Glomerular visceral epithelial cell (primary cell): ENCODE results near the gene ALAS1.
A peak's percentile ranks its signal among the peaks of the same experiment; 100 is the strongest.

ENCODE experiments used
- DNase-seq: peaks from one replicate; pipeline ENCODE4 v3.0.0-alpha.2; 2016; ENCODE audit errors: extremely low spot score

ALAS1 gene

DNA sequence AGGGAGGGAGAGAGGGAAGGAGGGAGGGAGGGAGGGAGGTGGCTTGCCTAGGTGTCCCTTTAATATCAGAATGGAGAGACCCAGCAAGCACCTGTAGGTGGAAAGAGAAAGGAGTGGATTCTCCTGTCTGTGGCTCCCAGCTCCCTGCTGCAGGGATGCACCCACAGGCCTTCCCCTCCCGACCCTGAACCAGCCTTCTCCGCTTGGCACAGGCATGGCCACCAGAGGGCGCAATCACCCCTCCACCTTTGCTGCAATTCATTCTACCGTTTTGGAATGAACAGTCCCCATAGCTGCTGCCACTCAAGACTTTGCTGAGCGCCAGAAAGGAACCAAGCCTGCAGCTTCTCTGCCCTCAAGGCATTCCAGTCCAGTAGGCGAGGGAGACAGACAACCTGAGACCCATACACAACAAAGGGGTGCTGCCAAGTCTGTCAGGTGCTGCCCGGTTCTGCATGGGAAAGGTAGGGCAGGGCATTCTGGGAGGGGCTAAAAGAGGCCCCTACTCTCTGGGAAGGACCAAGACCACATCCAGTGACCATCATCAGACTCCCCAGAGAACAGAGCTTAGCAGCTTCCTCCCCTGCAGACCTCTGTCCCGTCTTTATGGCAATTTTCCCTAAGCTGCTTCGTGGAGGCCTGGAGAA lies 22.5 kb downstream of the ALAS1 start:
- DNase-seq, result peak; percentile 73

DNA sequence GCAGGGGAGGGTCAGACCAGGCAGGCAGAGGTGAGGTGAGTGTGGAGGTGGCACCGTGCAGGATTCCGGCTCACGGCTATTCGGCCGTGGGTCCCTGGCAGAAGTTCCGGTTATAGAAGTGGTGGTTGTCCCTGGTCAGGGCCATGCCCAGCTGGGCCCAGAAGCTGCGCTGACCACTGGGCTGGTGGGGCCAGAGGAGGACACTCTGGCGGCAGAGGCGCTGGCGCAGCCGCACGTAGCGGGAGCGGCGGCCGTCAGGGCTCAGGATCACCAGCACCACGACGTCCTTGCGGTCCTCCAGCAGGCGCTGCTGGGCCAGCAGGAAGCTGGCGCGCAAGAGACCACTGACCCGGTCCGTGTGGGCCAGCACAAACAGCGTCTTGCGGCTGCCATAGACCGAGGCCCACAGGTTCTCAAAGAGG lies 23.2 kb downstream of the ALAS1 start:
- no peak for DNase-seq

DNA sequence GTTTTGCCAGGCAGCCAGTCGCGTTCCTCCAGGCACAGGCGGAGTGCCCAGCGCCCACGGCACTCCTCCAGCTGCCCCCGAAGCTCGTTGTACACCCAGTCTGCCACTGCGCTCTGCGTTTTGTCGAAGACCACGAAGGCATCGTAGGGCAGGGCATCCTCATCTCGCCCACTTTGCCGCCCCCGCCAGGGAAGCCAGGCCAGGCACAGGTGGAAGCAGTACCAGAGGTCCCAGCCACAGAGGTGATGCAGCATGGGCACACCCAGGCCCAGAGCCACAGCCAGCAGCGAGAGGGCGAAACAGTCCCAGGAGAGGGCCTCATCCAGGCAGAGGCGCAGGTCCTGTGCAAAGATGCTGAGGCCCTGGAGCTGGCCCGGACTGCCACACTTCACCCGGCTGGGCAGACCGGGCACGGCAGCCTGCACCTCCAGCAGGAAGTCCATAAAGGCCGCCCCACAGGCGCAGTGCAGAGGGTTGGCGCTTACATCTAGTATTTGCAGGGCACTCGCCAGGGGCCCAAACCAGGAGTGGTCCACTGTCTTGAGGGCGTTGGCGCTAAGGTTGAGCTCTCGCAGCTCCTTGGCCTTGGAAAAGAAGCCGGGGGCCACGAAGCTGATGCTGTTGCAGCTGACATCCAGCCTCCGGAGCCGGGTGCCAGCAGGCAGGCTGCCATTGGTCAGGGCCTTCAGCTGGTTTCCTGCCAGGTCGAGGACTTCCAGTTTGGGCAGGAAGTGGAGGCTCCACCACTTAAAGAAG lies 23.8 kb downstream of the ALAS1 start:
- DNase-seq, result no peak

DNA sequence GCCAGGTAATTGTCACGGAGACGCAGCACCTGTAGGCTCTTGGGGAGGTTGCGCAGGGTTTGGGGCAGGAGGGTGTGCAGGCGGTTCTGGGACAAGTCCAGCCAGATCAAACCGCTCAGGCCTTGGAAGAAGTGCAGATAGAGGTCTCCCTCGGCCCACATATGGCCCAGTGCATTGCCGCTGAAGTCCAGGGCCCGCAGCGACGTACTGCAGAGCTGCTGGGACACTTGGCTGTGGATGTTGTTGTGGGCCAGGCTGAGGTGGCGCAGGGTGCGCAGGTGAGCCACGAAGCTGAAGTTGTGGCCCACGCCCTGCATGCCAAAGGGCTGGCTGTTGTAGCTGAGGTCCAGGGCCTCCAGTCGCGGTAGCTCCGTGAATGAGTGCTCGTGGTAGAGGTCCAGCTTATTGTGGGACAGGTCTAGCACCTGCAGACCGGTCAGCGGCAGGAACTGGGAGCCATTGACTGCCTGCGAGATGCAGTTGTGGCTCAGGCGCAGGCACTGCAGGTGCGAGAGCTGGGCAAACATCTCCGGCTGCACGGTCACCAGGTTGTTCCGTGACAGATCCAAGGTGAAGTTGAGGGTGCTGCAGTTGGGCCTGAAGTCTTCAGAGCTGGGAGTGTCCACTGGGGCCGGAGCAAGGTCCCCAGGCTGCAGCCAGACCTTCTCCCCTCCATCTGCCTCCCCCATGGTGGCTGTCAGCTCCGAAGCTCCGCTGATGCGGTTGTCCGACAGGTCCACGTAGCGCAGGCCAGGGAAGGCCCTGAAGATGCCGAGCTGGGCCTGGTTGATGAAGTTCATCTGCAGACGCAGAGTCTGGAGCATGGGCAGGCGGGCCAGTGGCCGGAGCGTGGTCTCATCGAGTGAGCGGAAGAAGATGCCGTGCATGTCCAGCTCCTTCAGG lies 24.6 kb downstream of the ALAS1 start:
- DNase-seq, result no peak

DNA sequence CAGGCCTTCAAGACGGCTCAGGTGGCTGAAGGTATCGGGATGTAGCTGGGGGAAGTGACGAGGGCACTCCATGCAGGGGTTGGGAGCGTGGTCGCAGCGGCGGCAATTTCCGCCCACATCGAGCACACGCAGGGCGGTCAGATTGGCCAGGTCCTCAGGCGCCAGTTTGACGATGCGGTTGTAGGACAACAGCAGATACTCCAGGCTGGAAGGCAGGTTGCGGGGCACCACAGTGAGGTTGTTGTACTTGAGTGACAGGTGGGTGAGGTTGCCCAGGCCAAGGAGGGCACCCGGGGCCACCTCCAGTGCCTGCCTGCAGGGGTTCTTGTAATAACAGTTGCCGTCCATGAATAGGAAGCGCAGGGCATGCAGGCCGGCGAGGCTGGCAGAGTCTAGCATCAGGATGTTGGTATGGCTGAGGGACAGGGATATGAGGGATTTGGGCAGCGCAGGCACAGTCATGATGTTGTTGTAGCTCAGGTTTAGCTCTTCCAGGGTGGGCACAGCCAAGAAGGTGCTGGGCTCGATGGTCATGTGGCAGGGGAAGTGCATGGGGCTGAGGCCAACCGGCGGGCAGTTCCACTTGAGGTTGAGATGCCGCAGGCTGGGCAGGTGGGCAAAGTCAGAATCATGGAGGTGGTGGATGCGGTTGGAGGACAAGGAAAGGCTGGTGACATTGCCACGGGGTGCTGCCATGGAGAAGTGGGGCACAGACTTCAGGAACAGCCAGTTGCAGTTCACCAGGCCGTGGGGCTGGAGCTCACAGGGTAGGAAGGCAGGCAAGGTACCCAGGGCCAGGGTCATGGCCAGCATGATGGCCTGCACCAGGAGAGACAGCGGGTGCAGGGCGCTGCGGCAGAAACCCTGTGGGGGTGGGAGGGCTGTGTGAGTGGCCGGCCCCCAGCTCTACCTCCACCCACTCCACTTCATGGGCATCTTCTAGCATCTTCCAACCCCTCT lies 25.8 kb downstream of the ALAS1 start:
- no peak for DNase-seq

DNA sequence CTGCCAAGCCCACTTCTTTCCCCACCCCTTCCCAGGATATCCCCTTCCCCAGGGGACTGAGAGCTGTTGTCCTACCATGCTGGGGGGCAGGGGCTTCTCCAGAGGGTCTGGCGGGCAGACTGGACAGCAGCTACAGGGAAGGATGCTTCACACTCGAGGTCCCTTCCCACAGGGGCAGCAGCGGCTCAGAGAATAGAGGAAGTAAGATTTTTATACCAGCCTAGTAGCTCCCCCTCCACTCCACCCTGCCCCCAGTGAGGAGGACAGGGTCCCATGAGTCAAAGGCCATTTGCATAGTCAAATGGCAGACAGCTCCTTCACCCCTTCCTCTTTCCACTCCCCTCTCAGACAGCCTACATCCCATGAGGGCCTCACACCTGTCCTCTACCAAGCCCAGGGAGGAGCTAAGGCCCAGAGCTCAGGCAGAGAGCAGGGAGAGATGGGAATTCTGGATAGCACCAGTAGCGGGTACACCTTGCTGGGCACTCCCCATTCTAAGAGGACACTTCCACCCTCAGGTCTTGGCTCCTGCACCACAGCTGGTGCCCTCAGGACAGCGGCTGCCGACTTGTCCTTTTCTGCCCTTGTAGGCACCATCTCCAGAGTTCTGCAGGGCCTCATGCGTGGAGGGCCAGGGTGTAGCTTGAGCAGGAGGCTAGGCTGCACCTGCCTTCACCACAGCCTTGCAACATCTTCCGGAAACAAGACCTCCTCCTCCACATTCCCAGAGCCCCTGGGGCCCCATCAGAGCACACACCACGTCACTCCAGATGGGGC lies 27.7 kb downstream of the ALAS1 start, which contains the start of gene TLR9:
Gene TLR9, minus strand, starts transcription at position 194 of the 777 bp plus-strand sequence. Its CDS starts 116 bp downstream, at position 78.
- no peak for DNase-seq

DNA sequence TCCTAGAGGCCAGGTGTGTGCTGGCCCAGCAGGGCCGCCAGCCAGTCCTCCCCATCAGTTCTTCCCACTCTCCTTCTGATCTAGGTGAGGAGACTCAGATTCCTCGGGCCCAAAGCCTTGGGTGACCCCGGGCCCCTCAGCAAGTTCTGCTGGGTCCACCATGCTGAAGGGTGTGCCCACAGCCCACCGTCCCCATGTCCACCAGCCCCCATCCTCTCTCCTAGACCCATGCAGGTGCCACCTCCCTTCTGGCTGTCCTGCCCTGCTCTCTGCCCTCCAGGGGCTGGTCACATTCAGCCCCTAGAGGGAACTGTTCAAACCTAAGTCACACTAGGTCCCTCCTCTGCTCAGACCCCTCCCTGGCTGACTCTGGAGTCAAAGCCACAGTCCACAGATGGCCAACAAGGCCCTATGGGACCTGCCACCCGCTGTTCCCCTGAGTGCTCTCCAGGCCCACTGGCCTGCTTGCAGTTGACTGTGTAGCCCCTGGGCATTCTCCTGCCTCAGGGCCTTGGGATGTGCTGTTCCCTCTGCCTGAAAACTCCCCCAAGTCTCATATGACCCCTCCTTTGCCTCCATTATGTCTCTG lies 28.4 kb downstream of the ALAS1 start:
- no peak for DNase-seq

DNA sequence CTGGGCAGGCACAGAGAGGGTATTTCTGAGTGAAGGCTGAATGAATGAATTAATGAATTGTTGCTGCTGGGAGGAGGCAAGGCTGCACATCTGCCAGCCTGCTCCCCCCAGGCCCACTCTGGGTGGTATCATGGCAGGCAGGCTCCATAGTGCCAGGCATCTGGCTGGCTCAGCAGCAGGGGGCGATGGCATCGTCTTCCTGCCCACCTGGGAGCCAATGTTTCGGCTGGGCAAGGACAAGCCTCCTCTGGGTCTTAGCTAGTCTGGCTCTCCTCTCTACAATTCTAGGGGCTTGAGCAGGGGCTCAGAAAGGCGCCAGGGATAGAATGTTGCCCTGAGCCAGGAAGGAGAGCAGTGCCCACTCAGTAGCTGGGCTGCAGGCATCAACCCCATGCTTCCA lies 29.2 kb downstream of the ALAS1 start:
- DNase-seq, result no peak

DNA sequence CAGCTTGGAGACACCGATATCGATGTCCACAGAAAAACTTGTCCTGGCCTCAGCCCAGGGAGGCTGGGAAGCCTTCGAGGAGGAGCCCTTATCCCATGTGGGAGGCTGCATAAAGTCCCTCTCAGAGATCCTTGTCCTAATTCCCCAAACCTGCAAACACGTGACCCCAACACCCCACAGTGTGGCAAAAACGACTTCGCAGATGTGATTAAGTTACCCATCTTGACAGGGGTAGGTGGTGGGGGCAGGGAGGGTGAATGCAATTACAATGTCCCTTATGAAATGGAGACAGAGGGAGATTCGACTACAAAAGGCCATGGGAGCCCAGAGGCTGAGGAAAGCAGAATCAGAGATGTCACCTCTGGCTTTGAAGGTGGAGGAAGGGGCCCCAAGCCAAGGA lies 29.8 kb downstream of the ALAS1 start:
- no peak for DNase-seq

DNA sequence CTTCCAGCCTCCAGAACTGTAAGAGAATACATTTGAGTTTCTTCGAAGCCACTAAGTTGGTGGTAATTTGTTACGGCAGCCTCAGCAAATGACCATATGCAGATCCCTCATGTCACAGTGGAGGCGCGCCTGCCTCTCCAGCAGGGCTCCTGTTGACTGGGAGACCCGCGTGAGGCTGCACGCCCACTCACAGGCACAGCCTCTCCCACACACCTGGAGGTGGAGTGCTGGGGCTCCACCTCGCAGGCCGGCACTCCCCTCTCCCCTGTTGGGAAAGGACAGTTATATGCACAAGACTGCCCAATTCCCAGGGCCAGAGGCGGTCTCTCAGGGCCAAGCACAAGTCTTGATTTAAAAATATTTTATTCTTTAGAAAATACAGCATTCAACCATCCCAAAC lies 30.3 kb downstream of the ALAS1 start:
- DNase-seq, result no peak

DNA sequence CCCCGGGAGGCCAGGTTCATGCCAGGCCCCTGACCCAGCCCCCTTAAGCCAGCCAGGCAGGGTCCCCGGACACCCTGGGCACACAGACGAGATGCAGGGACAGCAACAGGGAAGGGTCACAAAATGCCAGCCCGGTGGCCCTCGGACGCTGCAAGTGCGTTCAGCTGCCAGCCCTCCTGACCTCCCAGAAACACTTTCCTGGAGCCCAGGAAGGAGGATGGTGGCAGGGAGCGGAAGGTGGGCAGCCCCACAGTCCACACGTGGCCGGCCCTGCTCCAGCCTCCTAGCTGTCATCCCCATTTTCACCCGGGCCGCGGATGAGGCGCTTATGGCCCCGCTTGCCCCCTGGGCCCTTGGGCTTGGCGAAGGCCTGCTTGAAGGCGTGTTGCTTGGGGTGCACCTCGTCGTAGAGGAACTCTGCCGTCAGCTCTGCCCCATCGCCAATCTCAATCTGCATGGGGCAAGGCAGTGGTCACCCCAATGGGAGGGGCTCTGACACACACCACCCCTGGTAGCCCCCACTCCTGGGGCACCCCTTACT lies 30.9 kb downstream of the ALAS1 start:
- no peak for DNase-seq

DNA sequence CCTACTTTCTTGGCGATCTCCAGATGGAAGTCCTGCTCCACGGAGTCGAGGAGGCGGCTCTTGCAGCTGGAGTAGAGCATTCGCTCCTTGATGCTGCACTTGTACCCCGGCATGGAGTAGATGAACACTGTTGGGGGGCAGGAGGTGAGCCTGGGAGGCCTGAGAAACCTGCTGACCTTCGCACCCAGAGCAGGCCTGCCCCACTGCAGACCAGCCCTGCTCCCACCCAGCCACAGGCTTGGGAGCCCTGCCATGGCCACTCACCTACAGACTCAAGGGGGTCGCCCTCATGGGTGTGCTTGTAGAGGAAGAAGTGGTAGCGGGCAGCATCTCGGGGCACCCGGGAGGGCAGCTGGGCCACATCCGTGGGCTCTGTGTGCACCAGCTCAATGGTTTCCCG lies 31.7 kb downstream of the ALAS1 start:
- DNase-seq, result no peak

DNA sequence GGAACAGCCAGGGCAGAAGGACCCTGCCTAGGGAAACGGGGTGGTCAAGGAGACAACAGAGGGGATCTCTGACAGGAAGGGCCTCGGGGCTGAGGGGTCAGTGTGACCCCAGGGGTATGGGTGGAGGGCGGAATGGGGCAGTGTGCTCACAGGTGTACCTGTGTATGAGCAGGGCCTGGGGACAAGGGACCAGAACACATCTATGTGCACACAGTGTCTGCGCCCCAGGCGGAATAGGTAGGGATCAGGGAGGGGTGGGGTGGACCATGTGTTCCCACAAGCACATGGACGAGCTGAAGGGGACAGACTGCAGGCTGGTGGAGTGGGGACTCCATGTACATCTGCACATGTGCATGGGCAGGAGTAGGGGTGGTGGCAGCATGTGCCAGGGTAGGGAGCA lies 32.5 kb downstream of the ALAS1 start:
- DNase-seq, result no peak

DNA sequence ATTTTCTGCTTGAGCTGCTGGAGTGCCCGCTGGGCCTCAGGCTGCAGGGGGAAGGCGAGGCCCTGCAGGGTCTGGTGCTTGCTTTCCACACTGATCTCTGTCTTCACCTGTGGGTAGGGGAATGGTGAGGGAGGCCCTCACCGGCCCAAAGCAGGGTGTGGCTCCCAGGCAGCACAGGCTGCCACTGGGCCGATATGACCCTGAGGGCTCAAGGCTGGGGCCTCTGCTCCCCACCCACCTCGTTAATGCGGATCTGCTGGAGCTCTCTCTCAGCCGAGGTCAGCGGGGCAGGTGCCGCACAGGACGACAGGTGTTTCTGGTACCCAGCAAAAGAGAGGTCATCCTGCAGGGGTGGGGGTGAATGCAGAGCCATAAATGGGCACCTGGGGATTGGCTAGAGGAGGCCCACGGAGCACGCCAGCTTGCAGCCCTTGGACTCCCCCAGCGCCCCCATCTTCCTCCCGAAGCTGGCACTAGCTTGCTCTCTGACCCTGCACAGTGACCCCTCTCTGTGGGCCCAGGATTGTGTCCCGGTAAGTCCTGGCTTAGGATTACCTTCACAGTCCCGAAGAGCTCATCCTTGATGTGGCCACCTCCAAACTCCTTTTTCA lies 33.0 kb downstream of the ALAS1 start:
- no peak for DNase-seq

DNA sequence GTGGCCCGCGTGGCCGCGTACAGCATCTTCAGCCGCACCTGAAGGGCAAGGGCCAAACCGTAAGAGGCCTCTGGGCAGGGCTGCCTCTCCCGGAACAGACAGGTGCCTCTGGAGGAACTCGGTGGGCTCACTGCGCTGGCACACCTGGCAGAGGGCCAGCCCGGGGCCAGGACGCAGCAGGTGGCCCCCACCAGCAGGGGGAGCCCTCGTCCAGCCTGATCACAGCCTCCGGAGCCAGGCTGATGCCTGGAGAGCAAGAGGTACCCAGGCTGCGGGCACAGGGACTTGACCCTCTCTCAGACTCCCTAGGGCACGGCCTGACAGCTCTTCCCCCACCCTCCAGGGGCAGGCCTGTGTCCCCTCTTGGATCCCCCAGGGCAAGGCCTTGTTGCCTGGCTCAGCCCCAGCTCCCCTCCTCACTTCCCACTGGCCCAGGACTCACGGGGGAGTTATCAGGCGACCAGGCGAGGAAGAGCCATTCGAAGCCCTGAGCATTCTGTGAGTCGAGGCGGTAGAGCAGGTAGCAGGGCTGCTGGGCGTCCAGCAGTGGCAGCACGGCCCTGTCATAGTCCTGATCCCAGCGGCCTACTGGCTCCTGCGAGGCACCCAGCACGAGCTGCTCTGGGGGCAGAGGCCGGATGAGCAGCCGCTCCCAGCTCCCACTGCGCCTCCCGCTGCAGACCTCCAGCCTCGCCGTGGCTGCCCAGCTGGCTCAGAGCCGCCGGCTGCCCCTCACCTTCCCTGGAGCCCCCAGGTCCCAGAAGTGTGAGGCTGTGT lies 33.7 kb downstream of the ALAS1 start:
- peak; percentile 70 for DNase-seq

DNA sequence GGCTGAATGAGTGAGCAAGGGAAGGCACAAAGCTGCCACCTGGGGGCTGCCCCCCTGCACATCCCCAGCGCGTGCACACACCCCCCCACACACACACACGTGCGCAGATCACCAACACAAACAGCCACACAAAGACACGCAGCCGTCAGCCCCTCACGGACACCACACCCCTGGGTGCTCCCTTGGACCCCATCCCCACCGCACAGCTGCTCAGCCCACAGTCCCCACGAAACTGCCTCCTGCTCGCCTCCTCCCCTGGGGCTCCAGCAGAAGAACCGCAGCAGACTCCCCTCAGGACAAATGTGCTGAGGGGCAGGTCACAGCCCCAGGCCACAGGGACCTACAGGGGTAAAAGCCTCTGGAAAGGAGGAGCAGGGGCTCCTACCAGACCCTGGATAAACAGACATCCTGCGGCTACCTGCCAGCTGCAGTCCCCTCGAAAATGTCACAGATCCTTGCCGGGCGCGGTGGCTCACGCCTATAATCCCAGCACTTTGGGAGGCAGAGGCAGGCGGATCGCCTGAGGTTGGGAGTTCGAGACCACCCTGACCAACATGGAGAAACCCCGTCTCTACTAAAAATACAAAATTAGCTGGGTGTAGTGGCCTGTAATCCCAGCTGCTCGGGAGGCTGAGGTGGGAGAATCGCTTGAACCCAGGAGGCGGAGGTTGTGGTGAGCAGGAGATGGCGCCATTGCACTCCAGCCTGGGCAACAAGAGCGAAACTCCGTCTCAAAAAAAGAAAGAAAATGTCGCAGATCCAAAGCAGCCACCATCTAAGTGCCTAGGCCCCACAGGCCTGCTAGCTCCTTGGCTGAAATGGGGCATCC lies 34.5 kb downstream of the ALAS1 start:
- DNase-seq, result no peak

DNA sequence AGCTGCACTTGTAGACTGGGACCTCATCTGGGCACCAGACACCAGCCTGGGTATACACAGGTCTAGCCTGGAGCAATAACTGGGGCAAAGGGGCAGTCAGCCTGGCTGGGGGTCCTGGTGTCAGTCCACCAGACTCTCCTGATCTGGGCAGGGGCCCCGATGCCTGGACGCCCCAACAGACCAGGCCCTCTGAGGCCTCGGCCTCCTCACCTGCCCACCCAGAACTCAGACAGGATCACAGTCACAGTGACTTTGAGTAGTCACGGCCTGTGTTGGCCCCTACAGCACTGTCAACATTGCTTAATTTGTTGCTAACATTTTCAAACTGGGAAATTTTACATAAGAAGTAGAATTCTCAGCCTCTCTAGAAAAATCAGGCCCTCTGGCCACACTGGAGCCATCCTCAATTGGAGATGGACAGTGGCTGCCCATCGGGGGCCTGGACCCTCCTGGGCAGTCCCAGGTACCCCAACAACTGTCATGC lies 35.2 kb downstream of the ALAS1 start:
- no peak for DNase-seq

DNA sequence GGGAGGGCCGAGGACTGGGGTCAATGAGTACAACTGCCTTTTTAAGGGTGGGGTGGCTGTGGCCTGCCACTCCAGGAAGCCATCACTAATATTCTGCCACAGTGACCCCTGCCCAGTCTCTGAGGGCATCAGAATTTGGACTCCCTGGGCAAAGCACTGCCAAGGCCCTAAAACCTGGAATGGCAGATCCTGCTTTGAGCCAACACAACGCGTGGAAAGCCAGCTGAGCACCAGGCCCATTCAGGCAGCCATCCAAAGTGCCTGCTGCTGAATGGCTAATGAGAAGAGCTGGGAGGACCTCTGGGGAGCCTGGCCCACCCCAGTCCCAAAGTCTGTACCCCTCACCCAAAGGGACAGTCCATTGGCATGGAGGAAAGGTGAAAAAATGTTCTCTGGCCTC lies 36.0 kb downstream of the ALAS1 start:
- DNase-seq, result no peak
